GM10847 (cell line): ENCODE results near the gene DYSF.

Experiments used
- POLR2A ChIP-seq: IDR thresholded peaks from 2 replicates; pipeline ENCODE4 v1.6.1; 2011; ENCODE audit not compliant: insufficient read length; ENCODE audit errors: extremely low read depth

The DYSF gene

DNA sequence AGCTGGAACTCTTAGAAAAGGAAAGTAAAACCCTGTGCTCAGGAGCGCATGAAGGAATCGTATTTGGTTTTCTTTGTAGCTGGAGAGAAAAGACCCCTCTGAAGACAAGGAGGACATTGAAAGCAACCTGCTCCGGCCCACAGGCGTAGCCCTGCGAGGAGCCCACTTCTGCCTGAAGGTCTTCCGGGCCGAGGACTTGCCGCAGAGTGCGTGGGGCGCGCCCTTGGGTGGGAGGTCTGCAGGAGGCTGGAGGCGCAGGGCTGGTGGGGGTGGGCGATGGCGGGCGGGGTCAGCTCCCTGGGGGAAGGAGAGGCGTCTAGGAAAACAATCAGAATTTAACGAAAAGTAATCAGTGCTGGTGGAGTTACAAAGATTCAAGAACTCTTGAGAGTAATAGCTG lies 72.8 kb downstream of the DYSF start:
- TF ChIP-seq POLR2A, result no peak

- TF ChIP-seq POLR2A, result no peak
Measured at GRCh38 chr2:71526975-71527374, 73.6 kb downstream of the DYSF start.

DNA sequence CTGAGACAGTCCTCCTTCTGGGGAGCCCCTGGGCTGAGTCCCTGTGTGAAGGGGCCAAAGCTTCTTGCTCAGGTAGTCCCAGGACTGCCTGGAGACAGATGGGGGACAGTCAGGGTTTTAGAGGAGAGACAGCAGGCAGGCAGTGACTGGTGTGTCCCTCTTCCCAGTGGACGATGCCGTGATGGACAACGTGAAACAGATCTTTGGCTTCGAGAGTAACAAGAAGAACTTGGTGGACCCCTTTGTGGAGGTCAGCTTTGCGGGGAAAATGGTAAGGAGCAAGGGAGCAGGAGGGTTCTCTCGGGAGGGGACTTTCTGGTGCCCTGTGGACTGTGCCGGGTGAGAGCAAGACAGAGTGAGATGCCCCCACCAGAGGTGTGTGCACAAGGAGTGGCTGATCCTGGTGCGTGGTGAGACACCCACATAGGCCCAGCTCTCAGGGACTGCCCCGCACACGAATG lies 74.8 kb downstream of the DYSF start:
- no peak for TF ChIP-seq POLR2A

- no peak for TF ChIP-seq POLR2A
Measured at GRCh38 chr2:71528749-71529148, 75.4 kb downstream of the DYSF start.

GRCh38 chr2:71530211-71530610 lies 76.8 kb downstream of the DYSF start:
- no peak for TF ChIP-seq POLR2A

DNA sequence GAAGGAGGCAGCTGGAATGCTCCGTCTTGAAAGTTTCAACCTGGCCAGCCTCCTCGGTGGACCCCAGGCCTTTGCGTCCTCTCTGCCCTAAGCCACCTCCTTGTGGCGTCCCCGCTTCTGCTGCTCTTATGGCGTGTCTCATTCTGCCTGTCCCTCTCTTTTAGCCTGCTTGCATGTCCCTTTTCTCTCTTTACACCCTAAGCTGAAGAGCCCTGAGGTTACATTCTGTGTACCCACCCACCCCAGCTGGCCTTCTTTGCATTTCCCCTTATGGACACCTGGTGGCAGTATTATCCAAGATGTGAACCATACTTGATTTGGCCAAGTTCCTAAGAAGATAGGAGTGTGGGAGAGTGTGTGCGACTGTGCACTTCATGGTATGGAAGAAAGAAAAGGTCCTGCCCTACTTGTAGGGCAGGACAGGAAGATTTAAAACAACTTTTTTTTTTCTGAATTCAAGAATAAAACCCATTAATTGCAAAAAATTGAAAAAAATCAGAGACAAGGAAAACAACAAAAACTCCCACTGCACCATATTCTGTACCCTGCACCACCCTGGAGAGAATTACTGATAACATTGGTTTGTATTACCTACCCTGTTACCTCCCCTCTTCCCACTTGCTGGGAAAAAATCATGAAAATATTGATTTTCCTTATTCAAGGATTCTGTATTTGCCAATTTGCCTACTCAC lies 77.4 kb downstream of the DYSF start:
- TF ChIP-seq POLR2A, result no peak

DNA sequence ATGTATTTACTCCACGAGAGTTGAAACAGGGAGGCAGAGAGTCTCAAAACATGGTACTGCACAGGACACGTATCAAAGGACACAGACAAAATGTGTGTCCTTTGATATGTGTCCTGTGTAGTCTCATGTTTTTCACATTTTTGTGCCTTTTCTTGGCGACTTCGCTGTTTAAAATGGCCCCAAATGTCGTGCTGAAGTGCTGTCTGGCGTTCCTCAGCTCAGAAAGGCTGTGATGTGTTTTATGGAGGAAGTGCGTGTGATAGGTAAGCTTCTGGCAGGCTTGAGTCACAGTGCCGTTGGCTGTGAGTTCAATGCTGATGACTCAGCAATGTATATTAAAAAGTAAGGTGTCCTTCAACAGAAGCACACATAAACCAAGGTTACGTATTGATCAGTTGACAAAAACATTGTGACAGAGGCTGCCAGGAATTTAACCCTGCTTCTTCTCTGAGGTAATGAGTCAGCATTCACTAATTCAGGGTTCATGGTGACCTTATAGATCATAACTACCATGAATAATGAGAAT lies 78.2 kb downstream of the DYSF start:
- no peak for TF ChIP-seq POLR2A

- TF ChIP-seq POLR2A, result no peak
Measured at GRCh38 chr2:71532327-71532726, 79.0 kb downstream of the DYSF start.

DNA sequence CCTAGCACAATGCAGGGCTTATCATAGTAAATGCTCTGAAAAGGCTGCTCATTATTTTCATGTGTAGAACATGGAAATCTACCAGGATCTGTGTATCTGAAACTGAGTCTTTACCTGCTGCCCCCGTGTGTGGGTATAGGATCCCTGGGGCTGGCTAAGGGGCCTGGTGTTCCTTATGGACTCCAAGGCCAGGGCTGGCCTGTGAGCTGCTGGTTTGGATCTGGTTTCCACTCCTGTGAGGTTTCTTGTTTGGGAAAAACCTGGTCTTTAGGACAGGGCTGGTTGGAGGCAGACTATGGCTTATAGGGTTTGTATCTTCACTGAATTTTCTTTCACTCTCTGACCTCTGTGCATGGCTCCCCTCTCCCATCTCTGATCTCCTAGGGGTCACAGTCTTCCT lies 80.8 kb downstream of the DYSF start:
- no peak for TF ChIP-seq POLR2A

- TF ChIP-seq POLR2A, result no peak
Measured at GRCh38 chr2:71534826-71535225, 81.5 kb downstream of the DYSF start.

- TF ChIP-seq POLR2A, result no peak
Measured at GRCh38 chr2:71535526-71535925, 82.2 kb downstream of the DYSF start.

DNA sequence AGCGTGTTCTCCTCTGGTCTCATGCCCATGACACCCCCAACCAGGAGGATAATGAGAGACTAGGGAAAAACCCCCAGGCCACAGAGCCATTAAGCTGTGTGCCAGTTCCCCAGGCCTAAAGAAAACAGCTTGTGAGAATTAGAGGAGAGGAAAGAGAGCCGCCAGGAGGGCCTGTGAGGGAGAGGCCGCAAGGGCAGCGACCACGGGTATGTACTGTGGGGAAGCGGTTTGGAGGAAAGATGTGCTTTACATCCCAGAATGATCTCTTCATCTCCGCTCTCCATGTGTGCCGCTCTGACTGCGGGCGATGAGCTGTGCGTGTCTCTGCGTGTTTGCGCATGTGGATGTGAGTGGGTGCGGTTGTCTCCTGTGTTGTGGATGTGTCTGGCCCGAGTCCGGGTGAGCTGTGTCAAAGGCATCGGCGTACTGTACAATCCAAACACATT lies 82.9 kb downstream of the DYSF start:
- no peak for TF ChIP-seq POLR2A

GRCh38 chr2:71538241-71538640 lies 84.9 kb downstream of the DYSF start:
- TF ChIP-seq POLR2A, result no peak

DNA sequence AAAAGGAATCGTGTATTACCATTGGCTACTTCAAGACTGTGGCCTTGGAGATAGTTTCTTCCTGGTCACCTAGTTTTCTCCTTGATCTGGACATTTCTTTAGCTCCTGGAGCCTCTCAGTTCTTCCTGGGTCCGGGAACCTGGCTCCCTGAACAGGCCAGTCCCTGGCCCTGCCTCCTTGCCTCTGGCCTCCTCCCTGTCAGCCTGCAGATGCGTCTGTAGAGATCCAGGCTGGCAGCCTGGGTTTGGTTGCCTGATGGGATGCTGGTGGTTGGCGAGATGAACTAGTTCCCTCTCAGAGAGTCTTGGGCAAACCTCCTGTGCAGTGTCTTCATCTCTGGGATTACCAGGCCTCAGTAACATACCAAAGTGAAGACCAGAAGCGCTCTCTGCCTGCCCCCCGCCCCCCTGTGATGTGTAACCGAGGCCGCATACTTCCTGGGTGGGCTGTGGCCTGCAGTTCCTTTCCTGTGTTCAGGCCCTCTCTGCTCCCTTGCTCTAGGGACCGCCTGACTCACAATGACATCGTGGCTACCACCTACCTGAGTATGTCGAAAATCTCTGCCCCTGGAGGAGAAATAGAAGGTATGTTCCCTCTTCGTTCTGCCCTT lies 85.4 kb downstream of the DYSF start:
- TF ChIP-seq POLR2A, result no peak

DNA sequence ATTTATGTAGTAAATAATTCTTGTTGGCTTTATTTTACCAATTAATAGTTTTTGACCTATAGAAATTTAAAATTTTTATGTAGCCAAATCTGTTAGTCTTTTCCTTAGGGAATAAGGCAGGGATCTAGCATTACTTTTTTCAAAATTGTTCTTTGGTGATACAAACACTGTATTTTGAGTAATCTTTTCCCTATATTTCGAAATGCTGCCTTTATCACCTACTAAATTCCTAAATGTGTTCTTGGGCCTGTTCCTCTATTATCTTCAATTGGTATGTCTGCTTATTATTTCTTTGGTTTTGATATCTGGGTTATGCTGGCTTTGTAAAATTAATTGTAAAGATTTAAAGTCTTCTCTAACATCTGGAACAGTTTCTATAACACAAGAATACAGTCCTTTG lies 87.5 kb downstream of the DYSF start:
- TF ChIP-seq POLR2A, result no peak

GRCh38 chr2:71544919-71545571 lies 91.7 kb downstream of the DYSF start:
- TF ChIP-seq POLR2A, result no peak
